ENCODE results near the gene TMEM121B.

Gene TMEM121B

DNA sequence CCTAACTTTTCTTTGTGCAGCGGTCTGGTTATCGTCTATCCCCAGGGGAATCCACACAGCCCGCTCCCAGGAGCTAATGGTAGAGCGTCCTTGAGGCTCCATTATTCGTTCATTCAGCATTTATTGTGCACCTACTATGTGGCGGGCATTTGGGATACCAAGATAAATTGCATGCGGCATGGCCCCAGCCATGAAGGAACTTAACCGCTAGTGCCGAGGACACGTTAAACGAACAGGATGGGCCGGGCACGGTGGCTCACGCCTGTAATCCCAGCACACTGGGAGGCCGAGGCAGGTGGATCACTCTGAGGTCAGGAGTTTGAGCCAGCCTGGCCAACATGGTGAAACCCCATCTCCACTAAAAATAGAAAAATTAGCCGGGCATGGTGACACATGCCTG is 11.2 kb downstream of the TMEM121B start:
- DNase-seq, result no peak

DNA sequence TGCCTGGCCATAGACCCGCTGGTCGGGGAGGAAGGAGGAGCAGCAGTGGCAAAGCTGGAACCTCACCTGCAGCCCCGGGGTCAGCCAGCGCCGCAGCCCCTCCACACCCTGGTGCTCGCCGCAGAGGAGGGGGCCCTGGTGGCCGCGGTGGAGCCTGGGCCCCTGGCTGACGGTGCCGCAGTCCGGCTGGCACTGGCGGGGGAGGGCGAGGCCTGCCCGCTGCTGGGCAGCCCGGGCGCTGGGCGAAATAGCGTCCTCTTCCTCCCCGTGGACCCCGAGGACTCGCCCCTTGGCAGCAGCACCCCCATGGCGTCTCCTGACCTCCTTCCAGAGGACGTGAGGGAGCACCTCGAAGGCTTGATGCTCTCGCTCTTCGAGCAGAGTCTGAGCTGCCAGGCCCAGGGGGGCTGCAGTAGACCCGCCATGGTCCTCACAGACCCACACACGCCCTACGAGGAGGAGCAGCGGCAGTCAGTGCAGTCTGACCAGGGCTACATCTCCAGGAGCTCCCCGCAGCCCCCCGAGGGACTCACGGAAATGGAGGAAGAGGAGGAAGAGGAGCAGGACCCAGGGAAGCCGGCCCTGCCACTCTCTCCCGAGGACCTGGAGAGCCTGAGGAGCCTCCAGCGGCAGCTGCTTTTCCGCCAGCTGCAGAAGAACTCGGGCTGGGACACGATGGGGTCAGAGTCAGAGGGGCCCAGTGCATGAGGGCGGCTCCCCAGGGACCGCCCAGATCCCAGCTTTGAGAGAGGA is 11.9 kb downstream of the TMEM121B start:
- no peak for DNase-seq

DNA sequence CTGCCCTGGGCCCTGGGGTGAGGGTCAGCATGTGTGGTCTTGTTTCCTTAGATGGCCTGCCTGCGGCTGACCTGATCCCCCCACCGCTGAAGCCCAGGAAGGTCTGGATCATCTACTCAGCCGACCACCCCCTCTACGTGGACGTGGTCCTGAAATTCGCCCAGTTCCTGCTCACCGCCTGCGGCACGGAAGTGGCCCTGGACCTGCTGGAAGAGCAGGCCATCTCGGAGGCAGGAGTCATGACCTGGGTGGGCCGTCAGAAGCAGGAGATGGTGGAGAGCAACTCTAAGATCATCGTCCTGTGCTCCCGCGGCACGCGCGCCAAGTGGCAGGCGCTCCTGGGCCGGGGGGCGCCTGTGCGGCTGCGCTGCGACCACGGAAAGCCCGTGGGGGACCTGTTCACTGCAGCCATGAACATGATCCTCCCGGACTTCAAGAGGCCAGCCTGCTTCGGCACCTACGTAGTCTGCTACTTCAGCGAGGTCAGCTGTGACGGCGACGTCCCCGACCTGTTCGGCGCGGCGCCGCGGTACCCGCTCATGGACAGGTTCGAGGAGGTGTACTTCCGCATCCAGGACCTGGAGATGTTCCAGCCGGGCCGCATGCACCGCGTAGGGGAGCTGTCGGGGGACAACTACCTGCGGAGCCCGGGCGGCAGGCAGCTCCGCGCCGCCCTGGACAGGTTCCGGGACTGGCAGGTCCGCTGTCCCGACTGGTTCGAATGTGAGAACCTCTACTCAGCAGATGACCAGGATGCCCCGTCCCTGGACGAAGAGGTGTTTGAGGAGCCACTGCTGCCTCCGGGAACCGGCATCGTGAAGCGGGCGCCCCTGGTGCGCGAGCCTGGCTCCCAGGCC is 12.7 kb downstream of the TMEM121B start:
- no peak for DNase-seq

DNA sequence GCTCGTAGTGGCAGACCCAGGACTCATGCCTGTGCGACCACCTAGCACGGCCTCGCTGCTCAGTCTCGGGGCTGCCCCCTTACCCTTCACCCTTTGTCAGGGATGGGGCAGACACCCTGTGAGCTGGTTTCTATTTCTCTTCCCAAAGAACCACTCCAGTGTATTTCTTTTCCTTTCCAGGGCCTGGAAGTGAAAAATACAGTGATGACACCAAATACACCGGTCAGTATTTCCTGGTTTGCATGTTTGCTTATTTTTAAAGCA is 13.7 kb downstream of the TMEM121B start:
- no peak for DNase-seq

DNA sequence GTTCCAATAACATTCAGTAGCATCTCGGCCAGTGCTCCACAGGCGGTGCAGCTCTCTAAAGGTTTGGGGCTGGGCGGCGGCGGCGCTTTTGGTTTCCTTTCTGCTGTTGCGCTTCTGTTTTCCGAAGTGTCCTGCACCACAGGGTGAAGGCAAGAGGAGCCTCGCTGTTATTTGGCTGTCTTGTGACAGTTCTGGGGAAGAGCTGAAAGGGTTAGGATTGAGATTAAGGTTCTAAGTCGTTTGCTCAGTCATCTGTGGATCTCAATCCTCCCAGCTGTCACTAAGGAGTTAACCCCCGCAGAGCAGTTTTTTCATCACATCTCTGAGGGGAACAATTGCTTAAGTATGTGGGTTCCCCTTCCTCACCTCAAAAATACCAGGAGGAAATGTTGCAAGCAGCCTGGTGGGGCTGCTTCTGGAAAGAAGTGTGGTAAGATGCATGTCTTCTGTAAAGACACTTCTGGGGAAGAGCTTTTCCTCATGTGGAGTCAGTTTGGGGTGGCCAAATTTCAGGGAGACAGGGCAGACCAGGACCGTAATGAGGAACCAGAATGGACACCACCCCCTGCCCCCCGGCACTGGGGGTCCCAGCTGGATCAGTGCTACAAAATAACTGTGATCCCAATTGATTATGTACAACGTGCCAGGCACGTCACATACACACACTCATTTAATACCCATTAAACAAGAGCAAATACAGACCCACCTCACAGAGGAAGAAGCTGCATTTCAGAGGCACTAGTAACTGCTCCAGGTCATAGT is 14.2 kb downstream of the TMEM121B start:
- no peak for DNase-seq

DNA sequence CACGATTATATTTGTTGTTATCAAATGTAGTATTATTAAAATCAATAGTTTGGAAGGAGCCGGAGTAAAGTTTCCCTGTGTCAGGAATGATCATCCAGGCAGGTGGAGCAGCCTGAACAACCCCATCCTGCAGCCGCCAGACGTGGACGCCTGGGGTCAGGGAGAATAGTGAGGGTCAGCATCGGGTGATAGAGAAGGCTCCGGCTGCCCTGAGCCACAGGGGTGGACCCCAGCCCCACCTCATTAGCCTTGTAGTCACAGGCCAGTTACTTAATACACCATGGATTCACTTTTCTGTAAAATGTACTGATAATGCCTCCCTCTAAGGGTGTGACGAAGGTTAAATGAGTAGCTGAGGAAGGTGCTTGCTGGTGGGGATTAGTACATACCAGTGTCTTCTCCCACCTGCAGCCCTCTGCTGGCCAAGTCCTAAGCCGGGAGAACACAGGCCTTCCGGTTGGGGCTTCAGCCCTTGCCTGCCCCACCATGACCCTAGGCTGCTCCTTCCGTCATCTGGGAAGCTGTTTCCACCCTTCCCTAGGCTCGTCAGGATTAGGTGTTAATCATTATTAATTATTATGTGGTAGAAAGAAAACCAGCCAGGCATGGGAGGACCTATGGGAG is 14.9 kb downstream of the TMEM121B start:
- no peak for DNase-seq

DNA sequence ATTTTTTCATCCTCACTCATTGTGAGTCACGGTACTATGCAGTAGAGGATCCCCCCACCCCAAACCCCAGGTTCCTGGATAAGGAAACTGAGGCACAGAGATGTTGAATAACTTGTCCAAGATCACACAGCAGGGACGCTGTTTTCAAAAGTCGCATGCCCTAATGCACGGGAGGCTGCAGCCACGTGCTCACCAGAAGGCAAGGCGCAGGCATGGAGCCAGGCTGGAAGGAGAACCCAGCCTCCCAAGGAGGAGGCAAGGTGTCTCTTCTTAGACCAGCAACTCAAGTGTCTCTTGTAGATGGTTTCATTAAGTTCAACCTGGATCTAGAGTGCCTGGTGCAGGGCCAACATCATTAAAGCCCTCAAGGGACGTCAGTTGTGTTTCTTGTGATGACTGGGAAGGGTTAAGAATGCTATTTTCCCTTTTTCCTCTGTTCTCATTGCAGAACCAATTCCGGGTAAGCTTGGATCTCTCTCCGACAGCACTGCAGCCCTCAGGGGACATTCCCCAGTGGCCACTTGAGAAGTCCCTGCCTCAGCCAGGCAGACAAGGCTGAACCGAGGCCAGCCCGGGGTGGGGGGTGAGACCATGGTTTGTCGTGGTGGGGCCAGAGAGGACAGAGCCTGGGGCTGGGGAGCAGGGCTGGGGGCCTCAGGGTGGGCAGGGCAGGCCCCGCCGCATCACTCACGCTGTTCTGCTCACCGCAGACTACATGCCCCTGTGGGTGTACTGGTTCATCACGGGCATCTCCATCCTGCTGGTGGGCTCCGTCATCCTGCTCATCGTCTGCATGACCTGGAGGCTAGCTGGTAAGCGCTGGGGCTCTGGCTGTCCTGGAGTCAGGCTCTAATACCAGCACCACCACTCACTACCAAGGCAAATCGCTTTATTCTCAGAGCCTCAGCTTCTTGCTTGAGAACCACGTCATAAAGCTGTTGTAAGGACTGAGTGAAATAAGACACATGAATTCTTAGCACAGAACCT is 15.7 kb downstream of the TMEM121B start:
- no peak for DNase-seq

DNA sequence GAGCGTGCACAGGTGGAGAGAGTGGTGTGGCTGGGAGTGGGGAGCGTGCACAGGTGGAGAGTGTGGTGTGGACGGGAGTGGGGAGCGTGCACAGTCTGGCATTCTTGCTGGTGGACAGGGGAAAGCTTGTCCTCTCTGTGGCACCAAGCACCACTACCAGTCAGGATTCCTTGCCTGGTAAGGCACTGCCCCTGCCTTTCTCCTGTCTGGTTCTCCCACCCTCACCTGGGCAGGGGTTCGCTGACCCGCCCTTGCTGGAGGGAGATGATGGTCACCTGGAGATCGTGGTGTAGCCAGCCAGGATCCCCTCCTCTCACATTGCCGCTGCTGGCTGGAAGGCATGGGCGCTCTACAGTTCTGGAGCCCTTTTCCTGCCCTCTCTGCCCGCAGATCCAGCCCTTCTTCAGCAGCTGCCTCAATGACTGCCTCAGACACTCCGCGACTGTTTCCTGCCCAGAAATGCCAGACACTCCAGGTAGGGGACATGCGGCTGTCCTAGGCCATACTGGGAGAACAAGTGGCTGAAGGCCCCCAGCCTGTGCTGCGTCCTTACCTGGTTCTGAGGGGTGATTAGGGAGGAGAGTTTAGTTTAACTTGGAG is 16.7 kb downstream of the TMEM121B start:
- DNase-seq, result no peak

DNA sequence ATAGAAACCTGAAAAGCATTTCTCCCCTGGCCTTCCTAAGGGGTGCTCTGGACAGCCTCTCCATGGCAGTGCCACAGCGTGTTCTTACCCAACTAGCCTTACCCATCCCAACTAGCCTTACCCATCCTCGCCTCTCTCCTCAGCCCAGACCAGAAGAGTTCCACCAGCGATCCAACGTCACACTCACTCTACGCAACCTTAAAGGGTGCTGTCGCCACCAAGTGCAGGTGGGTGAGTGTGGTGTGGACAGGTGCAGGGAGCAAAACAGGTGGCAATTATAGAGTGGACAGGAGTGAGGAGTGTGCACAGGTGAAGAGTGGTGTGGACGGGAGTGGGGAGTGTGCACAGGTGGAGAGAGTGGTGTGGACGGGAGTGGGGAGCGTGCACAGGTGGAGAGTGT is 17.8 kb downstream of the TMEM121B start:
- no peak for DNase-seq

DNA sequence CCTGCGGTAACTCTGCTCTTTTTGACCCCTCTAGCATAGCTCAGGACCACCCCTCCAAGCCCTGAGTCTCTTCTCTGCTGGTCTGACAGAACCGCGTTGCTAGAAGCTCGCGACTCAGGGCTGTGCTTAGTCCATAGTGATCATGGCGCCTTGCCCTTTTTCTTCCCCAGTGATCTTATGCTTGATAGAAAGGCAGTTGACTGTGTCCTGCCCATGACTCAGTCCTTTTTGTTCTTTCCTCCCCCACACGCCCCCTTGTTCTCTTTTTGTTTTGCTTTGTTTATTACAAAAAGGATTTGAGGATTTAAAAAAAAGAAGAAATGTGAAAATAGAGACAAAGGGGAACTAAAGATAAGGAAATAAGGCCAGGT is 18.9 kb downstream of the TMEM121B start:
- DNase-seq, result no peak

DNA sequence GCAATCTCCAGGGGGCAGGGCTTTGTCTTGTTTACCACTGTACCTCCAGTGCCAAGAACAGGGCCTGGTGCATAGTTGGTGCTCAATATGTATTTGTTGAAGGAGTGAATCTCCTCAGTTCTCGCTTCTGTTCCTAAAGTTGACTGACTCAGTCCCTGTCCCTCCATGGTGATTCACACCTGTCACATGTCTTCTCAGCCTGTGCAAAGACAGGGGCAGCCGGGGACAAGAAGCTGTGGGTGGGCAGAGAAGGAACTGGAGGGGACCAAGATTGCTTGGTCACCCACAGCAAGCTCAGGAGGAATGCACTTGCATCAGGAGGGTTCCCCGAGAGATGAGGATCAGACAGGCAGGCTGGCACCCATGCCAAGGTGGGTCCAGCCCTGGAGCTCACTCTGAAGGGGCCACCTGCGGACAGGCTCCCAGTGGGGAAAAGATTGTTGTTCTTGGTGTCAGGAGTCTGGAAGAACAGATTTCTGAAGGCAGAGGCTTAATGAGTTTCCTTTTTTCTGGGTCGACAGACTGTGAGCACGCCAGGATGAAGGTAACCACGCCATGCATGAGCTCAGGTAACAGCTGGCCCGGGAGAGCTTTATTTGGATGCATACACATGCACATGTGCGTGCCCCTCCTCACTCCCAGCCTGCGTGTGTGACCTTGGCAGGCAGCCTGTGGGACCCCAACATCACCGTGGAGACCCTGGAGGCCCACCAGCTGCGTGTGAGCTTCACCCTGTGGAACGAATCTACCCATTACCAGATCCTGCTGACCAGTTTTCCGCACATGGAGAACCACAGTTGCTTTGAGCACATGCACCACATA is 19.5 kb downstream of the TMEM121B start:
- no peak for DNase-seq

DNA sequence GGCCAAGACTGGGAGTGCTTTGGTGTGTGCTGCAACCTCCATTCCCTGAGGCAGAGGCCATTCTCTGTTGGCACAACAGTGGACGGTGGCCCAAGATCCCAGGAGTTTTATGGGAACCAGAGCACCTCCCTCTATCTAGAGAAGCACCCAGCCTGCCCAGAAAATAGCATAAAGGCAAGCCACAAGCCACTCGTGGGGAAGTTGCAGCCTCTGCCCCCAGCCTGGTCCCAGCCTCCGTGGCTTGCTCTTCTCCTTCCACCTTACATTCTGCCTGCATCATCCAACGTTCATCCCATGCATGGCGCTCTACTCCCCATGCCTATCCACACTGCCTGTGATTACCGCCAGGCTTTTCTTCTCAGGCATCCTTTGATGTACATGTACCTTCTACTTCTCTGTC is 20.5 kb downstream of the TMEM121B start:
- no peak for DNase-seq

DNA sequence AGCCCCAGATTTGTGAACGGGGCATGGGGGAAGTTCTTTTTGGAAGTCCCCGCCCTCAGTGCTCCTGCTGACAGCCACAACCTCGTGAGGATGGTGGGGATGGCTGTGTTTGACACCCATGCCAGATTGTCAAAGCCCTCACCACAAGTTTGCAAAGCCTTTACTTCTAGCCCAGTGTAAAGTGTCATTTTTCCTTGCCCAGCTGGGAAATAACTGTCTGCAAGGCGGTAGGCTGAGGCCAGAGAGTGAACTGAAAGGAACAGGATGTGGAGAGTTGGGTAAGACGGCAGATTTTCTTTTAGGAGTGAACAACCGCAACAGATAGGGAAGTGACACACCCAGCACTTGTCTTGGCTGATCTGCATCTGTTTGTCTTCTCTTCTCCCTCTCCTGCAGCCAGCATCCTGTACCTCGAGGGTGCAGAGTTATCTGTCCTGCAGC is 22.8 kb downstream of the TMEM121B start:
- DNase-seq, result no peak

DNA sequence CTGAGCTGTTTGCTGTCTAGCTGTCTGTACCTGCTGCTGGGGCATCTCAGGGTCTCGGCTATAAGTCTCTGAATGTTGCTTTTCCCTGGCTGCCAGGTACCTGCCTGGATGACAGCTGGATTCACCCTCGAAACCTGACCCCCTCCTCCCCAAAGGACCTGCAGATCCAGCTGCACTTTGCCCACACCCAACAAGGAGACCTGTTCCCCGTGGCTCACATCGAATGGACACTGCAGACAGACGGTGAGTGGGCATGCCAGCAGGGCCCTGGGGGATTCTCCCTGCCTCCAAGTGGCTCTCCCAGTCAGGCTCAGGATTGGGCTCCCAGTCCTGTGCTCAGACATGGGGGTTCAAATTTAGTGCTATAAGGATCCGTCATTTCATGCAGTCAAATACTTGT is 23.5 kb downstream of the TMEM121B start:
- DNase-seq, result no peak

DNA sequence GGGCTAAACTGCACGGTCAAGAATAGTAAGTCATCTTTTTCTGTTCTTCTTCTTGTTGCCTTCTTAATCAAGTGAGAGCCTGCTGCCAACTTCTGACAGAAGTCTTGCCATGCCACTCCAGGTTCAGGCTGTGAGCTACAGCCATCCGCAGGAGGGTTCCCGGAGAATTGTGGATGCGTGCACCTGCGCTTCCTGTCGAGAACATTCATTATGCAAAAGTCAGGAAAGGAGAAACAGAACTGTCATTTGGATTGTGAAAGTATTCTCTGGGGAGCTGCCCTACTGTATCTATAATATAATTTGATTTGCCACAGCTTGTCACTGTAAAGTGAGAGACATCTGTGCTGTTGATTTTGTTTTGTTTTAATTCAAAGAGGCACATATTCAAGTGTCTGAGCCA is 24.1 kb downstream of the TMEM121B start:
- no peak for DNase-seq

DNA sequence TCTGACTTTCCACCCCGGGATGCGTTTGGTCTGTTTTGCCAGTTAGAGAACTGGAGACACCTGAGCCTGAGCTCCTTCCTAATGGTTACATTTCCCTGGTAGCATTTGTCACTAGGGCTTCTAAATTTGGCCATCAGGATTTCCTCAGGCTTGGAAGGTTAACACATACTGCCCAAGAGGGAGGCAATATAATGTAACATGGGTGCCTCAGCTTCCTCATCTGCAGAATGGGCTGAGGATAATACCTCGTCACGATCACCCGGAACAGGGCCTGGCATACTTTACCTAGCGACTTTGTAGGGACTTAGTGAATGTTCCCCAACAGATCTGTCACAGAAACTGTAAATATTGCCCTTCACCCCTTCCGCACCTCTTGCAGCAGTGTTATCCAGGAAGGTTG is 25.1 kb downstream of the TMEM121B start:
- DNase-seq, result no peak

DNA sequence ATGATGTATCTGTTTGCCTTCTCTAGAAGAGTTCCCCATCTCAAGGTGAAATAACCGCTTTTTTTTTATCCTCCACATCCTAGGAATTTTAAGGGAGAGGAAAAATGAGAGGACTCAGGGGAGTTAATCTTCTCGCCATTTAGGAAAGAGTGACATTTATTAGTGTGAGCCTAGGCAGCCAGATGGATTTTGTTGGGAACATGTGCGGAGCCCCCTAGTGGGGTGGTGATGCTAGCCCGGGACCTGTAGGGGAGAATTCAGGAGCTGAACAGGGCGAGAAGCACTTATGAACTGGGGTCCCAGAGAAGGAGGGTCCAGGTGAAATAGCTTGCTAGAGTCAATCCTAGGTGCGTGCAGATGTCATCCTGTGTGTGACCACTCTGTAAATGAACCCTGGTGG is 25.6 kb downstream of the TMEM121B start:
- DNase-seq, result no peak

DNA sequence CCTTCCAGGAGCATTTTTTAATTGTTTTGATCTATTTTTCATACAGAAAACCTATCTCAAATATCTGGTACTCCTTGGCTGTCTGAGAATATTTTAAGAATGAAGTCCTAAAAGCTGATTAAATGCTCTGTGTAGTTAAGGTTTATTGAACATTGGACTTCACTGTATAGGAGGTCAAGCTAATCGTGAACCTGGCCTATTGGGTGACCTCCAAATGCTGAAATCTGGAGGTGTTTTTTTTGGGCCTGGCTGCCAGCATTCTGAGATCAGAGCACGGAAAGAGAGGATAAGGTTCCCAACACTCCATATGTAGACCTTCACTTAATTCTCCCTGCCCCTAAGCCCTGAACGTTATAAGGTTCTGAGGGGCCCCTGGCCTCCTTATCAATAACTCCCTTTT is 28.1 kb downstream of the TMEM121B start:
- DNase-seq, result no peak

DNA sequence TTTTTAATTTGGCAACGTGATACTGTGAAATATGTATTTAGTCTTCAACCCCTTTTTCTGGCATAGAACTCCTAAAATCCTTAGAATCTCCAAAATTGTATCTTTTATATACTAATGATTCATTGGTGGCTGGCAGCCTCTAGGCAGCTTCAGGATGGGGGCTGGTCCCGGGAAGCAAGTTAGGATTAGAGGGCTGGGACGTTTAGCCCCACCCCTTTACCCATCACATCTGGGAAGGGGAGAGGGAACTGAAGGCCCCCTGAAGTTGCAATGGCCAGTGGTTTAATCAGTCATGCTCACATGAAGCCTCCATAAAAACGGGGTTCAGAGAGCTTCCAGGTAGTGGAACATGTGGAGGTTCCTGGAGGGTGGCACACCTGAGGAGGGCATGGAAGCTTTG is 29.3 kb downstream of the TMEM121B start:
- DNase-seq, result no peak

DNA sequence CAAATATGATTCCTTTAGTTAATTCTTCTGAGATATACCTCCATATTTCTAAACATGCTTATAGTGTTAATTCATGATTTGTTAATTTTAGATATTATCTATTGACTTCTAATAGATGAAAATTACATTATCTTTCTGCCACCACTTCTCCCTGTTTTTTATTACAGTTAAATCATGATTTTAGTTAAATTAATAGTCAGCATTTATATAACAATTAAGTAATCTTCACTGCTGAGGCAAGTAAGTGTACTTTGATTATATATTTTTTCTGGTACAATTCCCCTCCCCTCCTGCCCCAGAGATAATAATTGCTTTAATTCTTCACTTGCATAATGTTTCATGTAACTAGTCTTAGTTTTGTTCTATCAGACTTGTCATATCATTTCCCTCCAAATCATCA is 30.6 kb downstream of the TMEM121B start:
- DNase-seq, result no peak
